ENCODE measurements around the gene KIF16B. TPM values are rescaled to one million over a fixed set of nuclear protein-coding genes. Genes with fewer than 3 reads are reported as not detected.

Gene KIF16B
- total and polyA plus RNA-seq, 8 donors: 5.0 to 59.8 (median 24.2) TPM

- intact Hi-C loops (cut with DNase I; ENCODE audit: low total_unique reads): no loop called here
These were observed 277.7 kb downstream of the KIF16B start for GRCh38 chr20:16295534-16295933.

GRCh38 chr20:16293590-16293989 is 279.7 kb downstream of the KIF16B start:
- 74 to 93% (median 90%) methylated on average over 4 to 5 of the region's 5 CpGs for WGBS, 5 donors
- intact Hi-C loops (cut with DNase I; ENCODE audit: low total_unique reads): no loop called here

More at GRCh38 chr20:16295534-16295933, 277.7 kb downstream of the KIF16B start:
- Histone ChIP-seq H3K36me3 (peaks cover 0 to 14% (median 3%) of the 10 kb centered on the region in 4 donors), H3K27ac (no peak overlapping the region), H3K4me1 (no peaks in the 10 kb centered on the region), H3K9me3 (no peaks in the 10 kb centered on the region), H3K4me3 (no peak overlapping the region), H3K27me3 (no peaks in the 10 kb centered on the region)
- TF ChIP-seq CTCF (IDR thresholded peaks at IDR 0.05): no peak
- TF ChIP-seq POLR2A (IDR thresholded peaks at IDR 0.05): no peak
- no peak for TF ChIP-seq POLR2AphosphoS5 (IDR thresholded peaks at IDR 0.05)
- TF ChIP-seq EP300 (IDR thresholded peaks at IDR 0.05): no peak
- no peak for DNase-seq
- WGBS, 5 donors: 76 to 92% (median 84%) methylated on average over 5 of the region's 5 CpGs

GRCh38 chr20:16292226-16292880 is 280.9 kb downstream of the KIF16B start:
- WGBS, 5 donors: 77 to 92% (median 81%) methylated on average over 4 of the region's 4 CpGs
- no peak overlapping the region for H3K27ac ChIP-seq
- no peak for DNase-seq
- no peaks in the 10 kb centered on the region for H3K9me3 ChIP-seq
- TF ChIP-seq CTCF (IDR thresholded peaks at IDR 0.05): no peak
- TF ChIP-seq EP300 (IDR thresholded peaks at IDR 0.05): no peak
- no peak for TF ChIP-seq POLR2AphosphoS5 (IDR thresholded peaks at IDR 0.05)
- no peak for TF ChIP-seq POLR2A (IDR thresholded peaks at IDR 0.05)
- peaks cover 0 to 4% (median 0%) of the 10 kb centered on the region in 4 donors for H3K36me3 ChIP-seq
- no peaks in the 10 kb centered on the region for H3K4me1 ChIP-seq
- no peaks in the 10 kb centered on the region for H3K27me3 ChIP-seq
- intact Hi-C loops (cut with DNase I; ENCODE audit: low total_unique reads): no loop called here
- no peak overlapping the region for H3K4me3 ChIP-seq

More at GRCh38 chr20:16293590-16293989, 279.7 kb downstream of the KIF16B start:
- no peak for DNase-seq
- TF ChIP-seq POLR2AphosphoS5 (IDR thresholded peaks at IDR 0.05) (no peak), POLR2A (IDR thresholded peaks at IDR 0.05) (no peak), EP300 (IDR thresholded peaks at IDR 0.05) (no peak), CTCF (IDR thresholded peaks at IDR 0.05) (no peak)
- Histone ChIP-seq H3K4me3 (no peak overlapping the region), H3K27me3 (no peaks in the 10 kb centered on the region), H3K4me1 (no peaks in the 10 kb centered on the region), H3K9me3 (no peaks in the 10 kb centered on the region), H3K36me3 (peaks cover 0 to 13% (median 3%) of the 10 kb centered on the region in 4 donors), H3K27ac (no peak overlapping the region)

GRCh38 chr20:16290358-16290757 is 282.9 kb downstream of the KIF16B start:
- H3K4me1 ChIP-seq: no peaks in the 10 kb centered on the region
- no peaks in the 10 kb centered on the region for H3K9me3 ChIP-seq
- intact Hi-C loops (cut with DNase I; ENCODE audit: low total_unique reads): no loop called here
- H3K4me3 ChIP-seq: no peak overlapping the region
- no peak for TF ChIP-seq EP300 (IDR thresholded peaks at IDR 0.05)
- TF ChIP-seq CTCF (IDR thresholded peaks at IDR 0.05): no peak
- no peak for TF ChIP-seq POLR2AphosphoS5 (IDR thresholded peaks at IDR 0.05)
- TF ChIP-seq POLR2A (IDR thresholded peaks at IDR 0.05): no peak
- no peak overlapping the region for H3K27ac ChIP-seq
- DNase-seq: no peak
- WGBS, 5 donors: 59 to 70% (median 65%) methylated on average over 4 of the region's 4 CpGs
- no peaks in the 10 kb centered on the region for H3K27me3 ChIP-seq
- peaks cover 0 to 2% (median under 1%) of the 10 kb centered on the region in 4 donors for H3K36me3 ChIP-seq

Data from stomach (tissue), 9 donors.